Fibroblast of upper back skin (primary cell): Measurements from ENCODE around the gene MYCBPAP.

Experiments used
- DNase-seq: peaks from one replicate; pipeline ENCODE4 v3.0.0-alpha.2; 2013

MYCBPAP gene

DNA sequence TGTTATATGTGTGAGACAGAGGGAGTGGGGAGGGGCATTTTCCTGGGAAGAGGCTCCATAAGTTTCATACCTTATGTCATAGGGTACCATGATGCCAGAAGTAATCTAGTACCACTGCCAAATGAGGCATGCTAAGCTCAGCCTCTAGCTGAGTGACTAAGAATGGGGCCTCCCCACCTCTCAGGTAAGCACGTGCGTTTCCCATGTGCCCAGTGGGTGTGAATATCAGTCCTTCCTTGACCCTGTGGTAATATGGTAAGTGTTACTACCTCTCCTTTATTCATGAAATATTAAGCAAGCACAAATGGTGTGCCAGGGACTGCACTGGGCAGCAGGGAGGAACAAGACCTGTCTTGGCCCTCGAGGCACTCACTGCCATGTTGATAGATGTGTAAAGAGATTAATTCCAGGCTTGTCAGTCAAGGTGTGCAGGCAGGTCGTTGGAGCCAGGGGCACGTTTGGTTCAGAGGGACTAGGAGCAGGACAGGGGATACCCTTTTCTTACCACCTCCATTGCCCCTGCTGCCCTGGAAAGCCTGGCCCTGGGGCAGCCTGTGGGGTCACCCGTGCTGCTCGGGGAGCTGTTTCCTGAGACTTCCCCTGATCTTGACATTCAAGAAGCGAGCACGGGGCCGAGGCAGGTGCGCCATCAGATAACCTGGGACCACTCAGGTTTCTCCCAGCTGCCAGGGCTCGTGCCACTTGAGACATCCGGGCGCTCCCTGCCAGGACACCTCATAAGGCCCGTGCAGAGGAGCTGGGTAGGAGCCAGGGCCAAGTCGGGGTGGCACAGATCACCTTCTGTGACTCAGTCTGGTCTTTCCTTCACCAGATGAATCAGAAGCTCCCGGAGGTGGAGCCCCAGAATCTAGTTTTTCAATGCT, 20.8 kb upstream of the MYCBPAP start:
- no peak for DNase-seq

DNA sequence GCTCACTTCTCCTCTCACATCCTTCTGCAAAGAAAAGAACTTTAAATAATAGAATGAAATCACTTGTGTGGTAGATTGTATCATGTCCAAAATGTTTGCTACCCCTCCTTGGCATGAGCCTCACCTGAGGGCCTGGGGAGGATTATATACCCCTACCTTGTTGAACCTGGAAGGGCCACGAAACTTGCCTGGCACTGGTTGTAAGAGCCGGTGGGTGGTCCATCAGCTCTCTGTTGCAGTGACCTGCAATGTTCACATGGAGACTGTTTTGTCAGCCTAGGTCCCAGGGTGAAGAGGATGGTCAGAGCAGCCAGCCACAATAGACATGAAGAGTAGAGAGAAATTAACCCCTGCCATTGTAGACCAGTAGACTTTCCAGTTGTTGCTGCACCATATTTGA, 19.4 kb upstream of the MYCBPAP start:
- no peak for DNase-seq

DNA sequence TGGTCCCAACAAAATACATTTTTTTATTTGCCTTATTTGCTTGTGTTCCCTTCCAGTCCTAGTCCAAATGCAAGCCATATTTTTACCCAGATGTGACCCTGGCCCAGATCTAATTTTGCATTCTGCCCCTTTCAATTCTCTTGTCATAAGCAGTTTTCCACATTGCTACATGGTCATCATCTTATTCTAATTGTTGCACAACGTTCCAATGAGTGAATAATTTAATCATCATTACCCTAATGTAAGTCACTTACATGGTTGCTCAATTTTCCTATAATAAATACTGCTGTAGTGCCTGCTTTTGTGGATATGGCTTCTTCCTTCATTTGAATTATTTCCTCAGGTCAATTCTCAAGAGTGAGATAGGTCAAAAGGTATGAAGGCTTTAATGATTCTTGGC, 16.7 kb upstream of the MYCBPAP start:
- no peak for DNase-seq

DNA sequence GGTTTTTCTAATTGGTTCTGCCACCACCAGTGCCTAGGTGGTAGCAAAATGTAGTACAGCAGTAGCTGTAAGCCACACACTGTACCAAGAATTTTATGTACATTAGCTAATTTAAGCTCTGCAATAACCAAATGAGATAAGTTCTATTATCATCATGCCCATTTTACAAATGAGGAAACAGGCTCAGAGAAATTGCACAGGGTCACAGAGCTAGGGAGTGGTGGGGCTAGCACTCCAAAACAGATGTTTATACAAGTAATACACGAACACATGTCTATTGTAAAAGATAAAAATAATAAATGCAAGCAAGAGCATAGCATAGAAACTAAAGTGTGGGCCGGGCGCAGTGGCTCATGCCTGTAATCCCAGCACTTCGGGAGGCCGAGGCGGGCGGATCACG, 16.0 kb upstream of the MYCBPAP start:
- DNase-seq = no peak

DNA sequence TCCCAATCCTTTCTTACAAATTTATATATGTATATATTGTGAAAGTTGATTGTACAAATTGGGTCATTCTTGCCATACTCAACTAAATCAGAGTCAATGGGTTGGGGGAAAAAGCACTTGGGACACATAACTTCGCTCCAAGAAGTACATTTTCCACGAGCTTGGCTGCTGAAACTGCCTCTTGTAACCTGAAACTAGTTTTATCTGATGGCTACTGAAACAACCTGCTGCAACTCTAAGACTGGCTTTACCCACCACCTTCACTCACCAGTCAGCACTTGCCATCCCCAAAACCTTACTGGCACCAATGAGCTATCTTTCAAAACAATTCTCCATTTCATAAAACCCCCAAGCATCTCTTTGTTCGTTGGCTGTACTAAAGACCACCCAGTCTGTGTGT, 14.5 kb upstream of the MYCBPAP start:
- DNase-seq = no peak

DNA sequence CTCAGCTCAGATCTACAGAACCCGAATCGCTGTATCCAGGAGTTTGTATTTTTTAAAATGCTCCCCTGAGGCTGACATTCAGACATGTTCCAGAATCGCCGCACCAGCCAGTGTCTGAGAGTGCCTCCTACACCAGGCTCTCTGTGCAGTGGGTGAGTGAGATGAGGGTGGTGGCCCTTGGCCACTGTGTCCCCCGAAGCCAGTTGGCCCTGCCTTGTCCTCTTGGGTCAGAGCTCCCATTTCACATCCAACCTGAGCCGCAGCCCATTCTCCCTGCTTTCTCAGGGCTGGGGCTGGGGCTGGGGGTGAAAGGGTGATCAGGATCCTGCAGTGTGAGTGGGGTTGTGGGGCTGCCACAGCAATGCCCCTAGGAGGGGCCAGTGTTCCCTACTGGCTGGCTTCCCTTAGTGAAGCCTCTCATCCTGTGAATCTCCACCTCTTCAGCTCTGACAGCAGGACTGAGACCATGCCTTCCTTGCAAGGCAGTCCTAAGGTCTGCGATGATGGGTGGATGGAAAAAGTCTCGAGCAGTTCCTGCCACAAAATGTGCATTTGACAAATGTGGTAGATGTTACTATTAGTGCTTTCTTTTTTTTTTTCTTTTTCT, 12.9 kb upstream of the MYCBPAP start:
- DNase-seq = no peak

DNA sequence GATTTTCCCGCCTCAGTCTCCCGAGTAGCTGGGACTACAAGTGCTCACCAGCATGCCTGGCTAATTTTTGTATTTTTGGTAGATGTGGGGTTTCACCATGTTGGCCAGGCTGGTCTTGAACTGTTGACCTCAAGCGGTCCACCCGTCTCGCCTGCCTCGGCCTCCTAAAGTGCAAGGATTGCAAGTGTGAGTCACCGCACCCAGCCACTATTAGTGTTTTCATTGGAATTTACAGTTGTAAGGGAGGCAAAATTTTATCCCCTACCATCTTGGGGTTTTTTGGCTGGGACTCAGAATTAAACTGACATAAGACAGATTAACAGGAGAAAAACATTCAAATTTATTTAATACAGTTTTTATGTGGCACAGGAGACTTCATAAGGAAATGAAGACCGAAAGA, 12.3 kb upstream of the MYCBPAP start:
- DNase-seq = peak; percentile 62

DNA sequence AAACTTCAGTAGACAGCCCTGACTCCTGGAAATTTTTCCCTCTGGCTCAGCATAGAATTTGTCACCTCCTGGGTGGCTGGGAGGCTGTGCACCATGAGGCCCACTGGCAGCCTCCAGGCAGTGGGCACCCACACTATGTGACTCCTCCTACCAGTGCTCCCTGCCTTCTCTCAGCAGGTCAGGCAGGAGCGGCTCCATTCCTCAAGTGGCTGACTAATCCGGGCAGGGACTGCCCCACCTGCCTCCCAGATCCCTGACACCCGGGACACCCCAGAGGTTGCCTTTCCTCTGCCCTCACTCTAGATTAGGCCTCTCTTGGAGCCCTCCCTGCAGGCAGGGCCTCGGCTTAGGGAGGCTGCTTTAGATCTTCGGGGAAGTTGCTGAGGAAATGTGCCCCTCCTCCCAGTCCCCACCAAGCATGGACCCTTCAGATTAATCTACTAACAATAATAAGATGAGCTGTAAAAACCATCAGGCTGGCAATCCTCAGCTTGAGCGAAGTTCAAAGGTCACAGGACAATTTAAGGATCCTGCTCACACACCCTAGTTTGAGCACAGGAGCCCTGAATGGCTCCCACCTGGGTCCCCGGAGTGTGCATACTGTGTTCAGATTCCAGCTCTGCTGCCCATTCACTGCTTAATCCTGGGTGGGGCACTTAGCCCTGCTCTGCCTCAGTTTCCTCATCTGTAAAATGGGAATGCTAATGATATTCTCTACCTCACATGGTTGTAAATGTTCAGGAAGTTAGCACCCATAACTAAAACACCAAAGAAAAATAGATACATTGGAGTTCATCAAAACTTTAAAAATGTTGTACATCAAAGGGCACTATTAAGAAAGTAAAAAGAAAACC, 10.0 kb upstream of the MYCBPAP start:
- no peak for DNase-seq

DNA sequence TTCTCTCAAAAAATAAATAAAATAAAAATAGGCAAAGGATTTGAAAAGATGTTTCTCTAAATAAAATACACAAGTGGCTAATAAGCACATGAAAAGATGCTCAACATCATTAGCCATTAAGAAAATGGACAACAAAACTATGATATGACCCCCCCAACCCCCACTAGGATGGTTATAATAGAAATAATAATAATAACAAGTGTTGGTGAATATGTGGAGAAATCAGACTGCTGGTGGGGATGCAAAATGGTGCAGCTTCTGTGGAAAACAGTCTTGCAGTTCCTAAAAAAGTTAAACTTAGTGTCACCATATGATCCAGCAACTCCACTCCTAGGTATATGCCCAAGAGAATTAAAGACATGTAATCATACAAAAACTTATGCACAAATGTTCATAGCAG, 9.0 kb upstream of the MYCBPAP start:
- DNase-seq = no peak

DNA sequence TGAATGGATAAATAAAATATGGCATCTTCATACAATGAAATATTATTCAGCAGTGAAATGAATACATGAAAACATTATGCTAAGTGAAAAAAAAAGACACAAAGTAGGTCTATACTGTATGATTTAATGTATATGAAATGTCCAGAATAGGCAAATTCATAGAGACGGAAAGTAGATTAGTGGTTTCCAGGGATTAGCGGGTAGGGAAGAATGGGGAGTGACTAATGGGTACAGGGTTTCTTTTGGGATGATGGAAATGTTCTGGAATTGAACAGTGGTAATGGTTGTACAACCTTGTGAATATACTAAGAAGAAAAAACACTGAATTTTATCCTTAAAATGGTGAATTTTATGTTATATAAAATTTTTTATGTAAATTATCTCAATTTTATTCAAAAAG, 8.5 kb upstream of the MYCBPAP start:
- peak; percentile 60 for DNase-seq

DNA sequence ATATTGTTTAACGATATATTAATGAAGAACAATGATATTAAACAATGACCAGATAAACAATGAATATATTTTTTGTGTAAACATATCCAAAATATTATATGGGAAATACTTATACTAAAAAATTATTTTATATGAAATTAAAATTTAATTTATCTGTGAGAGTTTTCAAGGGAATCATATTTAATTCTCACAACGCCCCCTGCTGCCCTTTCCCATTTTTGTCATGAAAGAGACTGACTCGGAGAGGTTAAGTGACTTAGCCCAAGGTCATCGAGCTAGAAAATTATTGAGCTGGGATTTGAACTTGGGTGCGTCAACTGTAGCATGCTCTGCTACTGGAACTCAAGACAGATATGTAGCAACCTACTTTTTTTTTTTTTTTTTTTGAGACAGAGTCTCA, 7.2 kb upstream of the MYCBPAP start:
- peak; percentile 24 for DNase-seq

DNA sequence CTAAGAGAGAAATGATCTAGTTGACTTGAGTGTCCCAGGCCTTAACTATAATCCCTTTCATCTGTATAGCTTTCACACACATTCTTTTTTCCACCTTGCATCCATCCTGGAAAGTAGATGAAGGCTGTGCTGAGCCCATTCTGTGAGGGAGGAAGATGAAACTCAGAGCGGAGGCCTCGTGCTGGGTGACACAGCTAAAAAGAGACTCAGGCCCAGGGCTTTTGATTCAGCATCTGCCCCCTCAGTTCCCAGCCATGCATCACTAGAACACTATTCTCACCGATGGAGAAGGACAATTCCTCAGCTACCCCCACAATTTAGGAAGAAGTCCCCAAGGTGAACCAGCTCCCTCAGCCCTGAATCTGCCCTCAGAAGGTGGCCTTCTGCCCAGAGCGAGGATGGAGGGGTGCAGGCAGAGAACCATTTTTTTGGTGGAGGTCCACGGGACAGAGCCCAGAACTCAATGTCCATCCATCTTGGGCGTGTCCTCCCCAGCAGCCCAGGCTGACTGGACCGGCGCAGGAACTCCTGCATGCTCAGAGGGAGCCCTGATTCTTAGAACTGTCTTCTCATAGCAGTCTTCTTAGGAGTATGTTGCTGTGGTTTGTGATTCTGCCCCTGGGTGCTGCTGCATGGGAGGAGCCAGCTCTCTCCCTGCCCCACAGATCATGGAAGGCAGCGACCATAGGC, 5.8 kb upstream of the MYCBPAP start:
- no peak for DNase-seq

DNA sequence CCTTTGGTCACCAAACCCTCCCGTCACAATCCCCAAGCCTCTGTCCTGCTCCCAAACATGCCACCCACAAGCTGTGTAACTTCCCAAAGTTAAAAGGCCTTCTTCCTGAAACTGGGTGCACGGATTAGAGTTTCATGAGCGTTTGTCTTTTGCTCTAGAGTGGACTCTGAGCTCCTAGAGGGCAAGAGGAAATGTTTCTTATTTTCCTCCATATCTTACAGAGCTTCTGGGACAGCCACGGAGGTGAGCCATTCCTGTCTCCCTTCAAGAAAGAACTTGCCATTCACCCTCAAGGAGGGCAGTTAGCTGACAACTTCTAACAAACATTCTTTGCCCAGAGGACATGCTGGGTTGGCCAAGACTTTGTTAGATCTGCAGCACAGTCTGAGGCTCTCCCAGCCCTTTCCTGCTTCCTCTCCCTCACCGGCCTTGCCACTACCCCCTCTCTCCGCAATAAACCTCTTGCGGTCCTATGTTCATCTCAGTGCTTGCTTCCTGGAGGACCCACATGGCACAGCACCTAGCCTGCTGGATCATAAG, 2.6 kb upstream of the MYCBPAP start:
- no peak for DNase-seq

DNA sequence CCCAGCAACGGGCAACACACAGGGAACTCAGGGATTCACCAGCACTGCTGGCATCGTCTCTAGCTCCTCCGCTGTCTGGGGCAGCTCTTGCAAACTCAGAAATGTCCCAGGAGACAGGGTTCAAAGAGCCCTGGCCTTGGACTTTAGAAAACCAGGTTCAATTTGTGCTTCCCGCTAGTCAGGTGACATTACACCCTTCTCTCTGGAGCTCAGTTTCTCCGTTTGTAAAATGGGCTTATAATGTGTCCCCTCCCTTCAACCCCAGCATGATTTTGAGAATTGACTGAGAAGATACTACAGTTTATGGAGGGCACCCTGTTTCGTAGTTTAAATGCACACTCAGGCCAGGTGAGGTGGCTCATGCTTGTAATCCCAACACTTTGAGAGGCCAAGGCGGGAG, 1.9 kb upstream of the MYCBPAP start:
- no peak for DNase-seq

DNA sequence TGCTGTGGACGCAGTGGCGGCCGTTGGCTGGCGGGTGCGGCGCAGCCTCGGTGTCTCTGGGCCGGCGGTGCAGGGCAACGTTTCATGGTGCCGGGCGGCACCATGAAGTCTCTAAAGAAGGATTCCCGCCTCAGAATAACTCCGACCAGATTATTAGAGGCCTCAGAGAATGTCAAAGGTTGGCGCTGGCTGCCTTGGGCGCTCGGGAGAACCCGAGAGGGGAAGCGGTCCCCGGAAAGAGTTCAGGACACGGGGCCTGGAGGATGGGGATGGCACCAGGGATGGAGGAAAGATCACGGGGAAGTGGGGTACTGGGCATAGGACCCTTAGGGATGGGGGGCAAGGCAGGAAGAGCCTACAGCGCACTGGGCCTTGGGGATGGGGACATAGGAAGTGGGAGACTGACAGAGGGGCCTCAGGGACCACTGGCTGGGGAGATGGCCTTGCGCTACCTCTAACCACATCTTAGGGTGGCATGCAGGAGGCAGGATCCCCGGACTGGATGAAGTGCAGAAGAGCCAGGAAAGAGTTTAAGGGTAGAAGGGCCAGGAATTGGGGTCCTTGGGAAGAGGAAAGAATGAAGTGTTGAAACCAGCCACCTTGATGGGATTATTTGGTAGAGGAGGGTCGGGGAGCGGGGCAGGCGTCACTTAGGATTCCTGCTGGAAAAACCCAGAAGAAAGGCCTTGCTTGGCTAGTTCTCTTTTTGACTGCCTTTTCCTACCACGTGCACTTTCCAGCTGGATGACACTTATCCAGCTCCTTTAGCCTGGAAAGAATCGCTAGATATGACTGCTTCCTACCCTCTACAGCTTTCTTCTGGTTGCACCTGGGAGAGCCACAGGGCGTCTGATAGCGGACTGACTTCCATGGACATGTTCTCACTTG, 578 bp downstream of the MYCBPAP start:
- DNase-seq = no peak

DNA sequence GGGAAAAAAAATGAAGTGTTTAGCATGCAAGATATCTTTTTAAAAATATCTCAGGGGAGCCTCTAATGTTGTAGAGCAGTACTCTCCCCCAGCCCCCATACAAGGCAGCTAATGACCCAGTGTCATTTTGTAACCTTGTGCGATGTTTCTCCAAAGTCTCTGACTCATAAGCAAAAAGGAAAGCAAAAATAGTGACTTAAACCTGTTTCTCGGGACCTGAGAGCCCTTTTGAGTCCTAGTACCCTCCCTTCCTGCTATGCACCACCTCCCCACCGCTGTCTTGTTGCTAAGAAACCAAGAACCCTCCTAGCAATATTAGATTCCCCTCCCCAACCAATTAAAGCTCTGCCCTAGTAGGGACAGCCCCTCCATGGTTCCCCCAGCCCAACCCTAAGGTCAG, 2.8 kb downstream of the MYCBPAP start:
- no peak for DNase-seq

DNA sequence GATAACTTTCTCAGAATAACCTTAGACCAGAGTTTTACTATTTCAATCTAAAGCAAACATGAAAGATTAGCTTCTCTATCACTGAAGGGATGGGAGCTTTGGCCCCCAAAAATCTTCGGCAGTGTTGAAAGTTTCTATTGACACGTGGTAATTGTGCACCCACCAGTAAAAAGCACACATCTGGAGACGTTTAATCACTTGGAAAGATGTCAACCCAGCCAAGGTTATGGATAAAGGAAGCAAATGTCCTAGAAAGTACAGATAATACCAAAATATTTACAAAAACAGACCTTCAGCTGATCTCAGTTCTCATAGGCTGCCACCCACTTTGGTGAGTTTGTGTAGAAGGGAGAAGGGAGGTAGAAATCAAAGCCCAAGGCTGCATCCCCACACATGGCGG, 5.3 kb downstream of the MYCBPAP start:
- peak; percentile 11 for DNase-seq

DNA sequence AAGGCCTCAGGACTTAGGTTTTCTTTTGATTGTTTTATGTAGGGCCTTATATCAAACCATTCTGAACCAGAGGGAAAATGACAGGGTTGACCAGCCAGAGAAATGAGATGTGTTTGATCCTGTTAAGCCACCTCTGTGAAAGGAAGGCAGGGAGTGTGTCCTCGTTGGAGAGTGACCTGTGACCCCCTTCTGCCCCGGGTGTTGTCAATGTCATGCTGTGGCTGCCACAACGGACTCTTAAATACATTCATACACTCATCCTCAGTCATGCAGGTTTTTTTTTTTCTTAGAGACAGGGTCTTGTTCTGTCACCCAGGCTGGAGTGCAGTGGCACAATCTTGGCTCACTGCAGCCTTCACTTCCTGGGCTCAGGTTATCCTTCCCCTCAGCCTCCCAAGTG, 6.1 kb downstream of the MYCBPAP start:
- DNase-seq = no peak

DNA sequence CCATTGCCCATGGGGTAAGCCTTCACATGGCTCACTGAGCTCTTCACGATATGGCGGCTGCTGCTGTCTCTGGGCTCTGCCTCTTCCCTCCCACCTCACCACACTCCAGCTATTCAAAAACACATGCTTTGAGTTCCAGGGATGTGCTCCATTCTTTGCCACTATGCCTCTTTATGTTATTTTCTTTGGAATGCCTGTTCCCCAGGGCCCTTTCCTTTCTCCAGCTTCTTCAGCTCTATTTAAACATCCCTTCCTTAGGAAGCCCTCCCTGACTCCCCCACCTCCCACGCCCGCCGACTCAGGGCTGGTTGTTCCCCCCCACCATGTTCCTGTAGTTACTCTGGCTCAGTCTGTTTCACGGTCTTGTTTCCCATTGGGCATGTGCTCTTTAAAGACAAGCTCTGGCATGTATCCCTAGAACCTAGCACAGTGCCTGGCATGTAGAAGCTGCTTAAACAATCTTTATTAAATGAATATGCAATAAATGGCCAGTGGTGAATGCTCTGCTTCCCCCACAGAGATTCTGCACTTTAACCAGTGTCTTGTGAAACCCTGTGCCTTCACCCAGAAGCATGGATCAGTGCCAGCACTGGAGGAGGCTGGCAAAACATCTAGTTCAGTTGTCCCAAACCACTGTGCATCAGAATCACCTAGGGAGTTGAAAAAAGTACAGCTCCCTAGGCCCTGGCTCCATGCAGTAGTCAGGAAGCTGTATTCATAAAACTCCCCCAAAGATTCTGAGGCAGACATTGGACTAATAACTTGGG, 6.9 kb downstream of the MYCBPAP start:
- peak; percentile 43 for DNase-seq

DNA sequence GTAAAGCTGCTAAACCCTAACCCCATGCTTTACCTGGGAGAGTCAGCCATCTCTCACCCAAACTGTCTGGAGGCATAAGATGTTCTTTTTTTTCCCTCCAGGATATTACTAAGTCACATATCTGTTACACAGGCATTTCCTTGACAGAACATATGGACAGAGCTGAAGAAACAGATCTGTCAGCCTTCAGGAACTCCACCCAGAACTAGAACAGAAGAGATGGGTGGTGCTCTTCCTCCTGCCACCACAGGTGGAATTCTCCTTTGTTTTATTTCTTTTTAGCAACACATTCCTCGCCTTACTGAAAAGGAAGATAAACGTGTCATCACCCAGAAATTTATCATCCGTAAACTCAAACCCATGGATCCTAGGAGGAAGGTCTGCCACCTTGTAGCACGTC, 8.8 kb downstream of the MYCBPAP start:
- no peak for DNase-seq
